ENCODE data around the gene PGA5. TPM values are rescaled to one million over a fixed set of nuclear protein-coding genes. Genes with fewer than 3 reads are reported as not detected.

The PGA5 gene
- total and polyA plus RNA-seq, 10 of the 15 experiments (the other 5 are each of a cell fraction or from before 2014, with no cell fraction given), result not detected

DNA sequence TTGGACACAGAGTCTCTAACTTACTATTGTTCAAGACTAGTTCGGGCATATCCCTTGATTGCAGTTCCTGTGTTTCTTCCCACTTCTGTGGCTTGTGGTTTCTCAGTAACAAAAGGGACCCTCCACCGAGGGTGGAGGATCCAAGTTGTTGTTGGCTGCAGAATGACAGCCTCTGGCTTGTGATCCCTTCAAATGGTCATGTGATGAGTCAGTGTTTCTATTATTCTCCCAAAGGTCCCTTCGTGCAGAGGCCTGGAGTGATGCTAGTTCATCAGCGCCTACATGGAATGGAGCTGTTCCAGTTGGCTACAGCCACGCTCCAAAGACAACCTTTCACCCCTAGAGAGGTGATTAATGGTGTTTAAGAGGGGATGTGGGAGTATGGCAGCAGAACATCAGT lies 56.8 kb downstream of the PGA5 start (continued):
- TF ChIP-seq, protein P1, sequence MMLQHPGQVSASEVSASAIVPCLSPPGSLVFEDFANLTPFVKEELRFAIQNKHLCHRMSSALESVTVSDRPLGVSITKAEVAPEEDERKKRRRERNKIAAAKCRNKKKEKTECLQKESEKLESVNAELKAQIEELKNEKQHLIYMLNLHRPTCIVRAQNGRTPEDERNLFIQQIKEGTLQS (IDR thresholded peaks at IDR 0.05; ENCODE audit: borderline replicate concordance, extremely low read depth, low read depth, low read length), result no peak

DNA sequence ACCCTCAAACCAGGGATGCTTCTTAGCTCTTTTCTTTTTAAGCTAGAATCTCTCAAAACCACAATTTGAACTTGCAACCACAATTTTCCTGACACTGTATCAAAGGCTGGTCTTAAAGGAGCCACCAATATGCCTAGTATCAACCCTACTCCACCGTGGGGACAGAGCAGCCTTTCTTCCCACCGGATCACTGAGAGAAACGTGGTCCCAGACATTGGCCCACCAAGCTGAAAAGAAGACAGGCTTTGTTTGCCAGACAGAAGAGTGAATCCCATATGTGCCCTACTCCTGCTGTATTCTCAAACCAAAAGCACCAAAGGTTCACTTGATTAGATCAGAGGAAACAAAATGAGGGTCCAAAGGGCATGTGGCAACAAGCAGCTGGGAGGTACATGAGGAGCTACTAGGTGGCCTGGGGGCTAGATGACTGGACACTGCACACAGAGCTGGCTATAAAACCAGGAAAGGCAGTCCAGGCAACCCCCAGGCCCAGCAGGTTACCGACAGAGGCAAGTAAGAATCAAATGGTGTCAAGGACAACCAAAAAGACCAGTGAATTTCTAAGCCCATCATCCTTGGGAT lies 57.8 kb downstream of the PGA5 start:
- Histone ChIP-seq H3K4me2 (ENCODE audit: control insufficient read depth, insufficient read depth) (peak overlapping the region; percentile 12; the same call in 1 of the 2 replicates), H3K36me3 (ENCODE audit: control insufficient read depth in 2 of 2, insufficient read depth in 2 of 2, low read length in 1 of 2) (peaks cover 21 to 39% of the 10 kb centered on the region in 2 experiments), H3K27ac (ENCODE audit: control insufficient read depth, insufficient read depth) (peak overlapping the region; percentile 58; the same call in 1 of the 2 replicates), H3K9ac (ENCODE audit: control insufficient read depth, insufficient read depth, low read length) (no peak overlapping the region; the same call in 1 of the 2 replicates), H3K4me3 (no peak overlapping the region), H3K4me1 (ENCODE audit: control insufficient read depth, insufficient read depth, low read length) (peaks cover 28% of the 10 kb centered on the region), H2AFZ (ENCODE audit: control insufficient read depth, low read depth, low read length) (no peak overlapping the region), H3K27me3 (replicated peaks in 1 of 2; ENCODE audit: control insufficient read depth in 2 of 2, insufficient read depth in 2 of 2, low read length in 1 of 2) (no peaks in the 10 kb centered on the region), H4K20me1 (ENCODE audit: control insufficient read depth, insufficient read depth) (no peaks in the 10 kb centered on the region), H3K9me3 (replicated peaks; ENCODE audit: control insufficient read depth, insufficient read depth, low read length) (no peaks in the 10 kb centered on the region), H3K79me2 (ENCODE audit: control insufficient read depth, insufficient read depth, low read length) (no peaks in the 10 kb centered on the region; the same call in 1 of the 2 replicates)
- DNase-seq (ENCODE audit: low read depth, low spot score), result no peak
- intact Hi-C loops (cut with micrococcal nuclease; ENCODE audit: unreplicated experiment) (no loop called here), in situ Hi-C loops (cut with MboI) (no loop called here)
- ChIA-PET RAD21 (ENCODE audit: unreplicated experiment) (interaction anchor here (0.5 to 1.7 kb wide), 3 partner anchors 37 to 94 kb away, joined by 4 to 5 read pairs (median 4); no protein-coding TSS in a partner anchor), SMC1A (ENCODE audit: uncharacterized antibody, unreplicated experiment) (interaction anchor here (0.8 to 1.4 kb wide), 4 partner anchors 35 to 139 kb away, joined by 3 to 6 read pairs (median 4); partner anchors contain the start of genes DDB1, TKFC and TMEM216), CTCF (interaction anchor here (1.2 to 3.9 kb wide), 5 partner anchors 37 to 94 kb away, joined by 3 to 18 read pairs (median 5); partner anchors contain the start of gene TMEM216), POLR2A (no interaction called here)
- no TSS peak for BruUV-seq (replicated peaks)
- TF ChIP-seq POLR2A (IDR thresholded peaks at IDR 0.05; ENCODE audit: low read depth, low read length) (0 out of 2 replicates have a peak, but pooled peaks have one; percentile 31), STAT1 (conservative IDR thresholded peaks at IDR 0.05) (no peak), GABPA (IDR thresholded peaks at IDR 0.05; ENCODE audit: low read depth) (no peak), TCF7 (IDR thresholded peaks at IDR 0.05; ENCODE audit: borderline replicate concordance) (no peak), NR2F1 (conservative IDR thresholded peaks at IDR 0.05) (0 out of 2 replicates have a peak, but pooled peaks have one; percentile 7), PAX8 (IDR thresholded peaks at IDR 0.05) (no peak), CBX3 (IDR thresholded peaks at IDR 0.05; ENCODE audit: borderline replicate concordance, low read depth) (no peak)
- TF ChIP-seq, protein P2, sequence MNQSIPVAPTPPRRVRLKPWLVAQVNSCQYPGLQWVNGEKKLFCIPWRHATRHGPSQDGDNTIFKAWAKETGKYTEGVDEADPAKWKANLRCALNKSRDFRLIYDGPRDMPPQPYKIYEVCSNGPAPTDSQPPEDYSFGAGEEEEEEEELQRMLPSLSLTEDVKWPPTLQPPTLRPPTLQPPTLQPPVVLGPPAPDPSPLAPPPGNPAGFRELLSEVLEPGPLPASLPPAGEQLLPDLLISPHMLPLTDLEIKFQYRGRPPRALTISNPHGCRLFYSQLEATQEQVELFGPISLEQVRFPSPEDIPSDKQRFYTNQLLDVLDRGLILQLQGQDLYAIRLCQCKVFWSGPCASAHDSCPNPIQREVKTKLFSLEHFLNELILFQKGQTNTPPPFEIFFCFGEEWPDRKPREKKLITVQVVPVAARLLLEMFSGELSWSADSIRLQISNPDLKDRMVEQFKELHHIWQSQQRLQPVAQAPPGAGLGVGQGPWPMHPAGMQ (IDR thresholded peaks at IDR 0.05; ENCODE audit: borderline replicate concordance), result no peak
- TF ChIP-seq, protein P3, sequence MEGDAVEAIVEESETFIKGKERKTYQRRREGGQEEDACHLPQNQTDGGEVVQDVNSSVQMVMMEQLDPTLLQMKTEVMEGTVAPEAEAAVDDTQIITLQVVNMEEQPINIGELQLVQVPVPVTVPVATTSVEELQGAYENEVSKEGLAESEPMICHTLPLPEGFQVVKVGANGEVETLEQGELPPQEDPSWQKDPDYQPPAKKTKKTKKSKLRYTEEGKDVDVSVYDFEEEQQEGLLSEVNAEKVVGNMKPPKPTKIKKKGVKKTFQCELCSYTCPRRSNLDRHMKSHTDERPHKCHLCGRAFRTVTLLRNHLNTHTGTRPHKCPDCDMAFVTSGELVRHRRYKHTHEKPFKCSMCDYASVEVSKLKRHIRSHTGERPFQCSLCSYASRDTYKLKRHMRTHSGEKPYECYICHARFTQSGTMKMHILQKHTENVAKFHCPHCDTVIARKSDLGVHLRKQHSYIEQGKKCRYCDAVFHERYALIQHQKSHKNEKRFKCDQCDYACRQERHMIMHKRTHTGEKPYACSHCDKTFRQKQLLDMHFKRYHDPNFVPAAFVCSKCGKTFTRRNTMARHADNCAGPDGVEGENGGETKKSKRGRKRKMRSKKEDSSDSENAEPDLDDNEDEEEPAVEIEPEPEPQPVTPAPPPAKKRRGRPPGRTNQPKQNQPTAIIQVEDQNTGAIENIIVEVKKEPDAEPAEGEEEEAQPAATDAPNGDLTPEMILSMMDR (IDR thresholded peaks at IDR 0.05 in 2 of 3, conservative IDR thresholded peaks at IDR 0.05 in 1 of 3; ENCODE audit: control insufficient read depth in 2 of 3, extremely low read depth in 1 of 3, insufficient read depth in 1 of 3, low read depth in 3 of 3, low read length in 3 of 3), result no peak
- no peak for FAIRE-seq
- ATAC-seq, result no peak
- 98% methylated on average over 4 of the region's 4 CpGs for WGBS (ENCODE audit: insufficient coverage, insufficient replicate concordance, low lambda C conversion rate, missing lambda C conversion rate)
